HCT116 (cell line): ENCODE measurements around the gene CNTN4. TPM values are rescaled to one million over a fixed set of nuclear protein-coding genes. Genes with fewer than 3 reads are reported as not detected.

Experiments used
- ATAC-seq: fragments of 200-7000 bp; cut with Tn5 transposase; 2 replicates; pipeline ENCODE4 v1.9.1; 2020; ENCODE audit warnings: mild to moderate bottlenecking, moderate library complexity
- BruUV-seq: library from RNA; stranded (reverse); fragments of 400-500 nt; replicated peaks from 2 replicates; lab custom pipeline; 2021; lab: Mats Ljungman, UMichigan
- CTCF ChIA-PET: fragments of 300-600 bp; sonication (Branson Sonifier 250); formaldehyde crosslinking; loops from one replicate; lab custom pipeline; 2021; ENCODE audit warnings: antibody characterized with exemption; lab: Charles Lee
- POLR2A ChIA-PET: fragments of 300-600, 350-600 bp; sonication (Branson Sonifier 250); formaldehyde crosslinking; loops from one replicate; lab custom pipeline; 2021; ENCODE audit warnings: antibody characterized with exemption; lab: Charles Lee
- RAD21 ChIA-PET, 2 experiments: fragments of 300-600 bp; sonication (Branson Sonifier 250); formaldehyde crosslinking; loops; one replicate each; lab custom pipeline; 2023; ENCODE audit warnings: low total read pairs in 2 of 2; ENCODE audit not compliant: uncharacterized antibody in 2 of 2, unreplicated experiment in 2 of 2, low non-redundant PET in 1 of 2; lab: Charles Lee
- DNase-seq: peaks from one replicate; pipeline ENCODE4 v3.0.0-alpha.2; 2010; ENCODE audit warnings: low read depth, low spot score
- H2AFZ ChIP-seq: fragments of 200-600 bp; shearing (Covaris generic), sonication (generic); 2 replicates; pipeline ENCODE4 v1.6.1; 2017; ENCODE audit warnings: low read depth, mixed run types, mixed read lengths, antibody characterized with exemption, low read length; ENCODE audit not compliant: poor library complexity, severe bottlenecking
- H3K27ac ChIP-seq: 2 replicates; pipeline ENCODE4 v1.5.1; 2012; ENCODE audit warnings: low read depth, low read length
- H3K27me3 ChIP-seq: fragments of 200-600 bp; sonication (generic); 2 replicates; pipeline ENCODE4 v1.6.1; 2016; ENCODE audit warnings: mixed run types, low read length, mixed read lengths; ENCODE audit not compliant: insufficient read depth
- H3K36me3 ChIP-seq, 2 experiments: fragments of 200-500 bp in 1 of 2; fragments of 200-600 bp in 1 of 2; sonication (Bioruptor generic) in 1 of 2; sonication (generic) in 1 of 2; 2 replicates each; pipeline versions ENCODE4 v1.5.1 to v1.6.1; 2014 to 2016; ENCODE audit warnings: low read length in 2 of 2, inconsistent platforms in 1 of 2, mixed read lengths in 1 of 2, mixed run types in 1 of 2; ENCODE audit not compliant: insufficient read depth in 2 of 2, control insufficient read depth in 1 of 2
- H3K4me1 ChIP-seq, 2 experiments: fragments of 200-600 bp in 1 of 2; sonication (generic) in 1 of 2; 2 replicates each; pipeline versions ENCODE4 v1.5.1 to v1.6.1; 2012 to 2017; ENCODE audit warnings: low read length in 2 of 2, inconsistent platforms in 1 of 2, mild to moderate bottlenecking in 1 of 2, mixed read lengths in 1 of 2, mixed run types in 1 of 2, moderate library complexity in 1 of 2; ENCODE audit not compliant: insufficient read depth in 2 of 2, control insufficient read depth in 1 of 2
- H3K4me2 ChIP-seq: fragments of 200-600 bp; sonication (generic); 2 replicates; pipeline ENCODE4 v1.6.1; 2017; ENCODE audit warnings: mixed run types, low read length, mixed read lengths
- H3K4me3 ChIP-seq, 2 experiments: fragments of 200-600 bp in 1 of 2; sonication (generic) in 1 of 2; replicated peaks in 1 of 2; 2 replicates each; pipeline ENCODE4 v1.5.1; 2011 to 2016; ENCODE audit warnings: low read length in 2 of 2, control low read depth in 1 of 2, low read depth in 1 of 2, mild to moderate bottlenecking in 1 of 2, mixed read lengths in 1 of 2, mixed run types in 1 of 2
- H3K79me2 ChIP-seq: fragments of 200-600 bp; sonication (generic); 2 replicates; pipeline ENCODE4 v1.6.1; 2017; ENCODE audit warnings: mild to moderate bottlenecking, mixed run types, low read length, moderate library complexity, mixed read lengths; ENCODE audit not compliant: insufficient read depth
- H3K9ac ChIP-seq: fragments of 200-600 bp; sonication (generic); 2 replicates; pipeline ENCODE4 v1.6.1; 2016; ENCODE audit warnings: low read length, mixed read lengths
- H3K9me2 ChIP-seq: fragments of 200-600 bp; sonication (generic), shearing (Covaris generic); 2 replicates; pipeline ENCODE4 v1.6.1; 2017; ENCODE audit warnings: mixed run types, mild to moderate bottlenecking, moderate library complexity; ENCODE audit not compliant: insufficient read depth
- H3K9me3 ChIP-seq, 2 experiments: fragments of 200-500 bp in 1 of 2; fragments of 200-600 bp in 1 of 2; sonication (Bioruptor generic) in 1 of 2; sonication (generic) in 1 of 2; 2 replicates each; pipeline ENCODE4 v1.6.1; 2014 to 2017; ENCODE audit warnings: low read length in 2 of 2, mixed read lengths in 2 of 2, inconsistent platforms in 1 of 2, low read depth in 1 of 2, mild to moderate bottlenecking in 1 of 2, mixed run types in 1 of 2, moderate library complexity in 1 of 2; ENCODE audit not compliant: control insufficient read depth in 1 of 2, insufficient read depth in 1 of 2
- H4K20me1 ChIP-seq: fragments of 200-600 bp; sonication (generic), shearing (Covaris generic); 2 replicates; pipeline ENCODE4 v1.6.1; 2017; ENCODE audit warnings: mixed run types, mild to moderate bottlenecking, moderate library complexity; ENCODE audit not compliant: insufficient read depth
- ATF3 ChIP-seq: IDR thresholded peaks from 2 replicates; pipeline ENCODE4 v1.6.1; 2012
- EZH2 ChIP-seq: fragments of 200-600 bp; sonication (generic); IDR thresholded peaks from 2 replicates; pipeline ENCODE4 v1.6.1; 2017; ENCODE audit warnings: antibody characterized with exemption, mixed run types
- JUND ChIP-seq: IDR thresholded peaks from 2 replicates; pipeline ENCODE4 v1.6.1; 2012
- POLR2A ChIP-seq: IDR thresholded peaks from 2 replicates; pipeline ENCODE4 v1.7.0; 2011; ENCODE audit warnings: borderline replicate concordance; ENCODE audit not compliant: insufficient read depth, insufficient read length; ENCODE audit errors: extremely low read depth
- POLR2AphosphoS5 ChIP-seq: IDR thresholded peaks from 2 replicates; pipeline ENCODE4 v1.6.1; 2011; ENCODE audit warnings: mild to moderate bottlenecking, low read depth, low read length, moderate library complexity
- RAD21 ChIP-seq: IDR thresholded peaks from 2 replicates; pipeline ENCODE4 v1.6.1; 2012; ENCODE audit warnings: low read depth, mild to moderate bottlenecking
- REST ChIP-seq: IDR thresholded peaks from 2 replicates; pipeline ENCODE4 v1.6.1; 2012; ENCODE audit warnings: low read depth
- SIN3A ChIP-seq: IDR thresholded peaks from 2 replicates; pipeline ENCODE4 v1.6.1; 2012; ENCODE audit warnings: low read depth
- SP1 ChIP-seq: IDR thresholded peaks from 2 replicates; pipeline ENCODE4 v1.6.1; 2012; ENCODE audit warnings: low read depth
- SRF ChIP-seq: IDR thresholded peaks from 2 replicates; pipeline ENCODE4 v1.6.1; 2012; ENCODE audit warnings: low read depth
- TCF7L2 ChIP-seq: IDR thresholded peaks from 2 replicates; pipeline ENCODE4 v1.7.0; 2011; ENCODE audit warnings: borderline replicate concordance, inconsistent platforms; ENCODE audit not compliant: insufficient read depth, insufficient read length; ENCODE audit errors: extremely low read depth
- YY1 ChIP-seq: IDR thresholded peaks from 2 replicates; pipeline ENCODE4 v1.6.1; 2011; ENCODE audit warnings: low read length, low read depth, moderate library complexity, mild to moderate bottlenecking; ENCODE audit not compliant: insufficient replicate concordance; ENCODE audit errors: extremely low read depth
- ZBTB33 ChIP-seq: IDR thresholded peaks from 2 replicates; pipeline ENCODE4 v1.6.1; 2011; ENCODE audit warnings: mild to moderate bottlenecking, low read length, moderate library complexity; ENCODE audit not compliant: insufficient replicate concordance; ENCODE audit errors: extremely low read depth
- ZFX ChIP-seq: fragments of 450-650 bp; IDR thresholded peaks from 2 replicates; pipeline ENCODE4 v1.6.1; 2017
- intact Hi-C: fragments of 100-400 bp; cut with micrococcal nuclease; formaldehyde crosslinking; loops from 2 replicates; pipeline ENCODE4 v1.10.0; 2022
- total RNA-seq: library from RNA; stranded (reverse); gene quantifications from one replicate; pipeline ENCODE4 v1.2.1, GENCODE V29; 2021; ENCODE audit not compliant: unreplicated experiment

The CNTN4 gene
- total RNA-seq, 1 experiment from 2014 or later, result not detected

- H3K27me3 ChIP-seq, result no peaks in the 10 kb centered on the region
- no peaks in the 10 kb centered on the region for H3K9me2 ChIP-seq
- no TSS peak for BruUV-seq
- intact Hi-C loops, result no loop called here
- DNase-seq (no peak), ATAC-seq (no peak)
- CTCF ChIA-PET, result no interaction called here
- no peak overlapping the region for H3K27ac ChIP-seq
- TF ChIP-seq POLR2AphosphoS5, result no peak
- TF ChIP-seq TCF7L2, result no peak
- TF ChIP-seq JUND, result no peak
- TF ChIP-seq ZFX, result no peak
- no peak for TF ChIP-seq SIN3A
- no peak for TF ChIP-seq SP1
- no peak for TF ChIP-seq ATF3
- TF ChIP-seq YY1, result no peak
- TF ChIP-seq REST, result no peak
- no peak for TF ChIP-seq SRF
- TF ChIP-seq ZBTB33, result no peak
- TF ChIP-seq EZH2, result no peak
- no peak for TF ChIP-seq RAD21
- TF ChIP-seq POLR2A, result no peak
- H2AFZ ChIP-seq, result no peak overlapping the region
- H3K4me3 ChIP-seq, result no peak overlapping the region
- no peaks in the 10 kb centered on the region for H3K36me3 ChIP-seq
- H3K79me2 ChIP-seq, result no peaks in the 10 kb centered on the region
- peaks cover 15 to 16% of the 10 kb centered on the region in 2 experiments; a peak in 3 of 4 replicates for H3K9me3 ChIP-seq
- POLR2A ChIA-PET, result no interaction called here
- H3K9ac ChIP-seq, result no peak overlapping the region
- no peak overlapping the region for H3K4me2 ChIP-seq
- no peaks in the 10 kb centered on the region for H3K4me1 ChIP-seq
- RAD21 ChIA-PET, result no interaction called here
- H4K20me1 ChIP-seq, result no peaks in the 10 kb centered on the region
Measured at GRCh38 chr3:2540115-2540514, 441.4 kb downstream of the CNTN4 start.
